Trophoblast cell (in vitro differentiated cells and primary cell): Measurements from ENCODE around the gene LTA4H.

Experiments used
- DNase-seq, 2 donors: peaks; one replicate each; pipeline ENCODE4 v3.0.0-alpha.2; 2016
- H2AFZ ChIP-seq: 2 replicates; pipeline ENCODE4 v1.6.1; 2013; ENCODE audit warnings: low read length, moderate library complexity, mild to moderate bottlenecking; ENCODE audit not compliant: insufficient read depth, poor library complexity
- H2AK5ac ChIP-seq: 2 replicates; pipeline ENCODE4 v1.6.1; 2013; ENCODE audit warnings: mild to moderate bottlenecking, low read length
- H2BK120ac ChIP-seq: 2 replicates; pipeline ENCODE4 v1.6.1; 2013; ENCODE audit warnings: low read length, mild to moderate bottlenecking, moderate library complexity; ENCODE audit not compliant: insufficient read depth, poor library complexity
- H2BK12ac ChIP-seq: 2 replicates; pipeline ENCODE4 v1.6.1; 2013; ENCODE audit warnings: mild to moderate bottlenecking, low read length, moderate library complexity
- H2BK5ac ChIP-seq: 2 replicates; pipeline ENCODE4 v1.6.1; 2013; ENCODE audit warnings: low read length, low read depth, moderate library complexity, mild to moderate bottlenecking; ENCODE audit not compliant: poor library complexity
- H3K14ac ChIP-seq: 2 replicates; pipeline ENCODE4 v1.6.1; 2013; ENCODE audit warnings: mild to moderate bottlenecking, low read length
- H3K18ac ChIP-seq: 2 replicates; pipeline ENCODE4 v1.6.1; 2013; ENCODE audit warnings: mild to moderate bottlenecking, low read length
- H3K23ac ChIP-seq: 2 replicates; pipeline ENCODE4 v1.6.1; 2013; ENCODE audit warnings: low read length
- H3K27ac ChIP-seq: 2 replicates; pipeline ENCODE4 v1.5.1; 2013; ENCODE audit warnings: low read depth, mild to moderate bottlenecking, inconsistent platforms, low read length, moderate library complexity
- H3K27me3 ChIP-seq: 2 replicates; pipeline ENCODE4 v1.6.1; 2013; ENCODE audit warnings: inconsistent platforms, mild to moderate bottlenecking, low read length, moderate library complexity; ENCODE audit not compliant: insufficient read depth
- H3K36me3 ChIP-seq, 2 experiments: 1 replicate in 1 of 2; 2 replicates in 1 of 2; pipeline ENCODE4 v1.6.1; 2013; ENCODE audit warnings: low read length in 2 of 2, mild to moderate bottlenecking in 2 of 2, moderate library complexity in 1 of 2; ENCODE audit not compliant: insufficient read depth in 2 of 2, control insufficient read depth in 1 of 2
- H3K4ac ChIP-seq: 2 replicates; pipeline ENCODE4 v1.6.1; 2013; ENCODE audit warnings: low read depth, mild to moderate bottlenecking, low read length, moderate library complexity
- H3K4me1 ChIP-seq, 2 experiments: 1 replicate in 1 of 2; 2 replicates in 1 of 2; pipeline ENCODE4 v1.6.1; 2013; ENCODE audit warnings: low read length in 2 of 2, mild to moderate bottlenecking in 2 of 2, moderate library complexity in 1 of 2; ENCODE audit not compliant: insufficient read depth in 2 of 2, control insufficient read depth in 1 of 2
- H3K4me2 ChIP-seq: 2 replicates; pipeline ENCODE4 v1.6.1; 2013; ENCODE audit warnings: inconsistent platforms, mild to moderate bottlenecking, low read length, moderate library complexity
- H3K4me3 ChIP-seq: 2 replicates; pipeline ENCODE4 v1.5.1; 2013; ENCODE audit warnings: mild to moderate bottlenecking, low read depth, low read length, inconsistent platforms
- H3K79me1 ChIP-seq: one replicate; pipeline ENCODE4 v1.6.1; 2013; ENCODE audit warnings: low read length
- H3K79me2 ChIP-seq: 2 replicates; pipeline ENCODE4 v1.6.1; 2013; ENCODE audit warnings: low read length, mild to moderate bottlenecking; ENCODE audit not compliant: control insufficient read depth, insufficient read depth, poor library complexity
- H3K9ac ChIP-seq: 2 replicates; pipeline ENCODE4 v1.6.1; 2013; ENCODE audit warnings: mild to moderate bottlenecking, low read length
- H3K9me3 ChIP-seq: 2 replicates; pipeline ENCODE4 v1.6.1; 2013; ENCODE audit warnings: low read depth, mild to moderate bottlenecking, control low read depth, inconsistent platforms, low read length; ENCODE audit not compliant: insufficient read depth
- H4K12ac ChIP-seq: 2 replicates; pipeline ENCODE4 v1.6.1; 2013; ENCODE audit warnings: low read depth, mild to moderate bottlenecking, low read length, moderate library complexity
- H4K8ac ChIP-seq: 2 replicates; pipeline ENCODE4 v1.6.1; 2013; ENCODE audit warnings: low read depth, mild to moderate bottlenecking, low read length, moderate library complexity
- H4K91ac ChIP-seq: one replicate; pipeline ENCODE4 v1.6.1; 2013; ENCODE audit warnings: low read depth, mild to moderate bottlenecking, low read length, moderate library complexity
- WGBS: extraction: QIAGEN DNeasy Blood & Tissue Kit; methylation state at CpG from one replicate; pipeline ENCODE4 v1.1.7; 2013; ENCODE audit warnings: missing lambda C conversion rate; ENCODE audit not compliant: insufficient read length, insufficient coverage; ENCODE audit errors: extremely low coverage; 5-methylcytosine and 5-hydroxymethylcytosine counted together

The LTA4H gene

GRCh38 chr12:96026331-96026730 lies 9.1 kb downstream of the LTA4H start:
- no peak overlapping the region for H4K91ac ChIP-seq
- no peak overlapping the region for H3K14ac ChIP-seq
- no CpG with 5 or more reads among the region's 1 CpG for WGBS
- no peaks in the 10 kb centered on the region for H3K4me1 ChIP-seq
- no peaks in the 10 kb centered on the region for H3K79me2 ChIP-seq
- H2BK12ac ChIP-seq: no peak overlapping the region
- H3K36me3 ChIP-seq: peaks cover 1 to 2% of the 10 kb centered on the region in 2 experiments
- no peak overlapping the region for H2BK5ac ChIP-seq
- no peak overlapping the region for H3K4me2 ChIP-seq
- H3K27me3 ChIP-seq: no peaks in the 10 kb centered on the region
- no peak overlapping the region for H4K8ac ChIP-seq
- no peak overlapping the region for H2AK5ac ChIP-seq
- H2BK120ac ChIP-seq: no peak overlapping the region
- no peak overlapping the region for H2AFZ ChIP-seq
- H3K4me3 ChIP-seq: no peak overlapping the region
- DNase-seq: no peak
- H4K12ac ChIP-seq: no peak overlapping the region
- H3K4ac ChIP-seq: no peak overlapping the region
- H3K9ac ChIP-seq: no peak overlapping the region
- H3K23ac ChIP-seq: no peak overlapping the region
- no peak overlapping the region for H3K18ac ChIP-seq
- H3K9me3 ChIP-seq: no peaks in the 10 kb centered on the region
- no peak overlapping the region for H3K27ac ChIP-seq
- H3K79me1 ChIP-seq: no peaks in the 10 kb centered on the region

- Histone ChIP-seq H3K9me3 (no peaks in the 10 kb centered on the region), H3K4me1 (no peaks in the 10 kb centered on the region), H3K27me3 (no peaks in the 10 kb centered on the region), H3K4me3 (no peak overlapping the region), H3K79me2 (no peaks in the 10 kb centered on the region), H3K36me3 (peaks cover 1 to 2% of the 10 kb centered on the region in 2 experiments), H2AFZ (no peak overlapping the region), H2BK12ac (no peak overlapping the region), H3K4me2 (no peak overlapping the region), H3K9ac (no peak overlapping the region), H2BK5ac (no peak overlapping the region), H3K79me1 (no peaks in the 10 kb centered on the region), H3K4ac (no peak overlapping the region), H3K27ac (no peak overlapping the region), H2AK5ac (no peak overlapping the region), H2BK120ac (no peak overlapping the region), H3K23ac (no peak overlapping the region), H3K18ac (no peak overlapping the region), H3K14ac (no peak overlapping the region), H4K8ac (no peak overlapping the region), H4K12ac (no peak overlapping the region), H4K91ac (no peak overlapping the region)
- no peak for DNase-seq
- WGBS: no CpG with 5 or more reads among the region's 4 CpGs
Measured at GRCh38 chr12:96025518-96025917, 9.9 kb downstream of the LTA4H start.

GRCh38 chr12:96020314-96021003 lies 14.9 kb downstream of the LTA4H start:
- Histone ChIP-seq H3K79me2 (no peaks in the 10 kb centered on the region), H4K8ac (no peak overlapping the region), H4K91ac (no peak overlapping the region), H3K23ac (no peak overlapping the region), H3K4me3 (no peak overlapping the region), H4K12ac (no peak overlapping the region), H3K27ac (no peak overlapping the region), H3K14ac (no peak overlapping the region), H2BK12ac (no peak overlapping the region), H2BK120ac (no peak overlapping the region), H3K4ac (no peak overlapping the region), H3K79me1 (no peaks in the 10 kb centered on the region), H3K9ac (no peak overlapping the region), H3K9me3 (no peaks in the 10 kb centered on the region), H3K27me3 (no peaks in the 10 kb centered on the region), H3K18ac (no peak overlapping the region), H3K36me3 (peaks cover 1 to 3% of the 10 kb centered on the region in 2 experiments), H2AK5ac (no peak overlapping the region), H2BK5ac (no peak overlapping the region), H3K4me2 (no peak overlapping the region), H2AFZ (no peak overlapping the region), H3K4me1 (no peaks in the 10 kb centered on the region)
- DNase-seq: no peak
- no CpG with 5 or more reads among the region's 3 CpGs for WGBS

GRCh38 chr12:96015672-96016071 lies 19.7 kb downstream of the LTA4H start:
- peaks cover 4 to 5% of the 10 kb centered on the region in 2 experiments for H3K36me3 ChIP-seq
- no peak overlapping the region for H2BK120ac ChIP-seq
- H3K9ac ChIP-seq: no peak overlapping the region
- no peak overlapping the region for H2BK12ac ChIP-seq
- no peaks in the 10 kb centered on the region for H3K4me1 ChIP-seq
- H3K4ac ChIP-seq: no peak overlapping the region
- H3K79me1 ChIP-seq: no peaks in the 10 kb centered on the region
- H3K4me3 ChIP-seq: no peak overlapping the region
- no peak overlapping the region for H4K8ac ChIP-seq
- no peak overlapping the region for H3K27ac ChIP-seq
- peak; percentile 8 to 50 for DNase-seq
- WGBS: no CpG with 5 or more reads among the region's 5 CpGs
- no peak overlapping the region for H2AK5ac ChIP-seq
- no peak overlapping the region for H3K4me2 ChIP-seq
- H3K23ac ChIP-seq: no peak overlapping the region
- no peak overlapping the region for H3K14ac ChIP-seq
- H4K12ac ChIP-seq: no peak overlapping the region
- H3K27me3 ChIP-seq: no peaks in the 10 kb centered on the region
- H2AFZ ChIP-seq: no peak overlapping the region
- no peak overlapping the region for H4K91ac ChIP-seq
- H3K9me3 ChIP-seq: no peaks in the 10 kb centered on the region
- no peaks in the 10 kb centered on the region for H3K79me2 ChIP-seq
- H3K18ac ChIP-seq: no peak overlapping the region
- H2BK5ac ChIP-seq: no peak overlapping the region
